Measurements from ENCODE around the gene NUB1. TPM values are rescaled to one million over a fixed set of nuclear protein-coding genes. Genes with fewer than 3 reads are reported as not detected.

NUB1 gene
- total RNA-seq, 1 donor from 2014 or later = 53.5 TPM

GRCh38 chr7:151327659-151328058 is 14.0 kb upstream of the NUB1 start:
- no peak overlapping the region for H3K4me3 Mint-ChIP-seq (ENCODE audit: low read depth)
- H3K27ac Mint-ChIP-seq = no peak overlapping the region
- H3K36me3 Mint-ChIP-seq (ENCODE audit: insufficient read depth) = no peaks in the 10 kb centered on the region
- H3K4me1 Mint-ChIP-seq (ENCODE audit: low read depth) = peaks cover 2% of the 10 kb centered on the region
- TF ChIP-seq CTCF (IDR thresholded peaks at IDR 0.05; ENCODE audit: unreplicated experiment) = no peak
- DNase-seq (ENCODE audit: low spot score, unreplicated experiment) = no peak
- H3K27me3 Mint-ChIP-seq = peaks cover 3% of the 10 kb centered on the region
- H3K9me3 Mint-ChIP-seq (ENCODE audit: low read depth) = peaks cover 5% of the 10 kb centered on the region

- H3K27me3 Mint-ChIP-seq = peaks cover 3% of the 10 kb centered on the region
- H3K36me3 Mint-ChIP-seq (ENCODE audit: insufficient read depth) = no peaks in the 10 kb centered on the region
- no peak for DNase-seq (ENCODE audit: low spot score, unreplicated experiment)
- no peak overlapping the region for H3K27ac Mint-ChIP-seq
- no peak overlapping the region for H3K4me3 Mint-ChIP-seq (ENCODE audit: low read depth)
- peaks cover 5% of the 10 kb centered on the region for H3K9me3 Mint-ChIP-seq (ENCODE audit: low read depth)
- peaks cover 2% of the 10 kb centered on the region for H3K4me1 Mint-ChIP-seq (ENCODE audit: low read depth)
- TF ChIP-seq CTCF (IDR thresholded peaks at IDR 0.05; ENCODE audit: unreplicated experiment) = no peak
These were observed 11.4 kb upstream of the NUB1 start for GRCh38 chr7:151330181-151330580.

GRCh38 chr7:151330661-151331060 is 11.0 kb upstream of the NUB1 start:
- Mint-ChIP-seq H3K9me3 (ENCODE audit: low read depth) (peaks cover 5% of the 10 kb centered on the region), H3K27me3 (peaks cover 3% of the 10 kb centered on the region), H3K4me1 (ENCODE audit: low read depth) (peaks cover 2% of the 10 kb centered on the region), H3K4me3 (ENCODE audit: low read depth) (no peak overlapping the region), H3K27ac (no peak overlapping the region), H3K36me3 (ENCODE audit: insufficient read depth) (no peaks in the 10 kb centered on the region)
- DNase-seq (ENCODE audit: low spot score, unreplicated experiment) = no peak
- TF ChIP-seq CTCF (IDR thresholded peaks at IDR 0.05; ENCODE audit: unreplicated experiment) = no peak

- no peak for DNase-seq (ENCODE audit: low spot score, unreplicated experiment)
- no peak for TF ChIP-seq CTCF (IDR thresholded peaks at IDR 0.05; ENCODE audit: unreplicated experiment)
- Mint-ChIP-seq H3K4me3 (ENCODE audit: low read depth) (no peak overlapping the region), H3K27me3 (peaks cover 6% of the 10 kb centered on the region), H3K36me3 (ENCODE audit: insufficient read depth) (no peaks in the 10 kb centered on the region), H3K4me1 (ENCODE audit: low read depth) (no peaks in the 10 kb centered on the region), H3K27ac (no peak overlapping the region), H3K9me3 (ENCODE audit: low read depth) (no peaks in the 10 kb centered on the region)
These were observed 7.0 kb upstream of the NUB1 start for GRCh38 chr7:151334628-151335027.

- no peak for TF ChIP-seq CTCF (IDR thresholded peaks at IDR 0.05; ENCODE audit: unreplicated experiment)
- no peaks in the 10 kb centered on the region for H3K9me3 Mint-ChIP-seq (ENCODE audit: low read depth)
- peaks cover 11% of the 10 kb centered on the region for H3K27me3 Mint-ChIP-seq
- H3K4me1 Mint-ChIP-seq (ENCODE audit: low read depth) = no peaks in the 10 kb centered on the region
- DNase-seq (ENCODE audit: low spot score, unreplicated experiment) = no peak
- no peak overlapping the region for H3K27ac Mint-ChIP-seq
- H3K4me3 Mint-ChIP-seq (ENCODE audit: low read depth) = no peak overlapping the region
- no peaks in the 10 kb centered on the region for H3K36me3 Mint-ChIP-seq (ENCODE audit: insufficient read depth)
These were observed 5.4 kb upstream of the NUB1 start for GRCh38 chr7:151336027-151336708.

Data from progenitor cell of endocrine pancreas (in vitro differentiated cells).